ENCODE measurements around the gene RPS6KC1.

GRCh38 chr1:213051881-213052202, 801 bp downstream of the RPS6KC1 start:
- TF ChIP-seq CTCF (IDR thresholded peaks at IDR 0.05; ENCODE audit: low read length) (no peak), EZH2 (IDR thresholded peaks at IDR 0.05; ENCODE audit: borderline replicate concordance, low read length) (no peak)

Measured in OCI-LY1 (cell line).